OCI-LY7 (cell line): ENCODE results near the gene ROPN1L. TPM values are rescaled to one million over a fixed set of nuclear protein-coding genes. Genes with fewer than 3 reads are reported as not detected.

Experiments
- BruUV-seq: library from RNA; stranded (reverse); fragments of 400-500 nt; replicated peaks from 2 replicates; lab custom pipeline; 2021; lab: Mats Ljungman, UMichigan
- CTCF ChIA-PET: fragments of 300-600 bp; sonication (Branson Sonifier 250); formaldehyde crosslinking; loops from one replicate; lab custom pipeline; 2022; ENCODE audit warnings: antibody characterized with exemption; ENCODE audit not compliant: unreplicated experiment; lab: Charles Lee
- POLR2A ChIA-PET: fragments of 300-600 bp; sonication (Branson Sonifier 250); formaldehyde crosslinking; loops from one replicate; lab custom pipeline; 2022; ENCODE audit warnings: antibody characterized with exemption; lab: Charles Lee
- DNase-seq: peaks from one replicate; pipeline ENCODE4 v3.0.0-alpha.2; 2015; ENCODE audit warnings: low spot score
- H2AFZ ChIP-seq: fragments of 200-600 bp; sonication (generic), shearing (Covaris generic); 2 replicates; pipeline ENCODE4 v1.6.1; 2014; ENCODE audit warnings: mild to moderate bottlenecking, antibody characterized with exemption, low read length, moderate library complexity
- H3K27ac ChIP-seq: fragments of 200-600 bp; sonication (generic); 2 replicates; pipeline ENCODE4 v1.5.1; 2014; ENCODE audit warnings: mixed run types, low read depth, mild to moderate bottlenecking, moderate library complexity, low read length, inconsistent platforms; ENCODE audit not compliant: poor library complexity, severe bottlenecking
- H3K36me3 ChIP-seq: fragments of 200-600 bp; sonication (generic); 2 replicates; pipeline ENCODE4 v1.6.1; 2014; ENCODE audit warnings: mild to moderate bottlenecking, antibody characterized with exemption, low read length, moderate library complexity, mixed read lengths; ENCODE audit not compliant: insufficient read depth
- H3K4me1 ChIP-seq: fragments of 200-600 bp; sonication (generic); 2 replicates; pipeline ENCODE4 v1.5.1; 2014; ENCODE audit warnings: mild to moderate bottlenecking, low read length; ENCODE audit not compliant: insufficient read depth, poor library complexity, severe bottlenecking
- H3K4me2 ChIP-seq: fragments of 200-600 bp; sonication (generic); 2 replicates; pipeline ENCODE4 v1.6.1; 2014; ENCODE audit warnings: mild to moderate bottlenecking, low read length
- H3K4me3 ChIP-seq: fragments of 200-600 bp; sonication (generic); 2 replicates; pipeline ENCODE4 v1.5.1; 2014; ENCODE audit warnings: mild to moderate bottlenecking, low read depth, low read length; ENCODE audit not compliant: poor library complexity, severe bottlenecking
- H3K79me2 ChIP-seq: fragments of 200-600 bp; sonication (generic); 2 replicates; pipeline ENCODE4 v1.6.1; 2016; ENCODE audit warnings: low read depth, mild to moderate bottlenecking, low read length, moderate library complexity, mixed read lengths; ENCODE audit not compliant: insufficient read depth
- H3K9me2 ChIP-seq: fragments of 200-600 bp; sonication (generic); 2 replicates; pipeline ENCODE4 v1.6.1; 2016; ENCODE audit warnings: mild to moderate bottlenecking, low read length, mixed read lengths; ENCODE audit not compliant: insufficient read depth
- H3K9me3 ChIP-seq: fragments of 200-600 bp; sonication (generic); 2 replicates; pipeline ENCODE4 v1.6.1; 2014; ENCODE audit warnings: mild to moderate bottlenecking, mixed run types, low read length, mixed read lengths
- H4K20me1 ChIP-seq: fragments of 200-600 bp; sonication (generic); 2 replicates; pipeline ENCODE4 v1.6.1; 2014; ENCODE audit warnings: mild to moderate bottlenecking, antibody characterized with exemption, low read length, moderate library complexity, mixed read lengths; ENCODE audit not compliant: insufficient read depth
- CTCF ChIP-seq: fragments of 200-600 bp; sonication (generic); conservative IDR thresholded peaks from 2 replicates; pipeline ENCODE4 v1.5.1; 2014; ENCODE audit warnings: mild to moderate bottlenecking, antibody characterized with exemption, low read length, moderate library complexity, mixed read lengths
- EZH2phosphoT487 ChIP-seq: fragments of 200-600 bp; sonication (generic); IDR thresholded peaks from 2 replicates; pipeline ENCODE4 v1.6.1; 2018; ENCODE audit warnings: low read depth, borderline replicate concordance, mild to moderate bottlenecking, mixed run types, antibody characterized with exemption, low read length, moderate library complexity, mixed read lengths
- intact Hi-C: fragments of 100-400 bp; cut with micrococcal nuclease; formaldehyde crosslinking; loops from one replicate; pipeline ENCODE4 v1.10.0; 2022; ENCODE audit not compliant: unreplicated experiment
- total RNA-seq, 2 experiments: library from RNA; depleted of rRNA in 1 of 2; stranded (reverse); fragments of >200 nt in 1 of 2; shearing (Covaris generic) in 1 of 2; gene quantifications; 2 replicates each; pipeline ENCODE4 v1.2.3, GENCODE V29; 2014 to 2022

Gene ROPN1L
- total RNA-seq, 2 experiments from 2014 or later = 0.35 to 0.36 TPM

- intact Hi-C loops = loop anchor here (5.0 kb wide), 1 partner anchor 164 kb away; no protein-coding TSS in a partner anchor
- H2AFZ ChIP-seq = no peak overlapping the region
- H3K4me3 ChIP-seq = no peak overlapping the region
- no peak for DNase-seq
- BruUV-seq = no TSS peak
- H3K4me1 ChIP-seq = peaks cover 10% of the 10 kb centered on the region
- H3K36me3 ChIP-seq = no peaks in the 10 kb centered on the region
- H3K79me2 ChIP-seq = no peaks in the 10 kb centered on the region
- ChIA-PET CTCF (interaction anchor here (1.2 kb wide), 1 partner anchor 181 kb away, joined by 3 read pairs; no protein-coding TSS in a partner anchor), POLR2A (interaction anchor here (0.6 kb wide), 1 partner anchor 154 kb away, joined by 4 read pairs; no protein-coding TSS in a partner anchor)
- TF ChIP-seq EZH2phosphoT487 (no peak), CTCF (no peak)
- H3K27ac ChIP-seq = no peak overlapping the region
- H3K9me3 ChIP-seq = no peaks in the 10 kb centered on the region
- H4K20me1 ChIP-seq = no peaks in the 10 kb centered on the region
- no peak overlapping the region for H3K4me2 ChIP-seq
- H3K9me2 ChIP-seq = no peaks in the 10 kb centered on the region
Observed at GRCh38 chr5:10446490-10446889, 4.8 kb downstream of the ROPN1L start.

- BruUV-seq = no TSS peak
- no peak for TF ChIP-seq CTCF
- TF ChIP-seq EZH2phosphoT487 = no peak
- Histone ChIP-seq H3K27ac (no peak overlapping the region), H2AFZ (no peak overlapping the region), H3K4me2 (no peak overlapping the region), H3K4me3 (no peak overlapping the region), H3K36me3 (no peaks in the 10 kb centered on the region), H3K4me1 (peaks cover 10% of the 10 kb centered on the region), H4K20me1 (no peaks in the 10 kb centered on the region), H3K9me2 (no peaks in the 10 kb centered on the region), H3K79me2 (no peaks in the 10 kb centered on the region), H3K9me3 (no peaks in the 10 kb centered on the region)
- CTCF ChIA-PET = interaction anchor here (1.2 kb wide), 1 partner anchor 181 kb away, joined by 3 read pairs; no protein-coding TSS in a partner anchor
- intact Hi-C loops = loop anchor here (5.0 kb wide), 1 partner anchor 165 kb away; no protein-coding TSS in a partner anchor
- POLR2A ChIA-PET = no interaction called here
- no peak for DNase-seq
Observed at GRCh38 chr5:10447041-10447440, 5.4 kb downstream of the ROPN1L start.

- H3K36me3 ChIP-seq = no peaks in the 10 kb centered on the region
- no peak for TF ChIP-seq CTCF
- no peak for TF ChIP-seq EZH2phosphoT487
- POLR2A ChIA-PET = interaction anchor here (1.2 kb wide), 1 partner anchor 179 kb away, joined by 4 read pairs; no protein-coding TSS in a partner anchor
- H3K9me3 ChIP-seq = no peaks in the 10 kb centered on the region
- no peaks in the 10 kb centered on the region for H3K79me2 ChIP-seq
- H3K9me2 ChIP-seq = no peaks in the 10 kb centered on the region
- H3K4me2 ChIP-seq = no peak overlapping the region
- no peak overlapping the region for H2AFZ ChIP-seq
- no peak overlapping the region for H3K27ac ChIP-seq
- peaks cover 15% of the 10 kb centered on the region for H3K4me1 ChIP-seq
- no TSS peak for BruUV-seq
- DNase-seq = no peak
- no peak overlapping the region for H3K4me3 ChIP-seq
- no peaks in the 10 kb centered on the region for H4K20me1 ChIP-seq
- CTCF ChIA-PET = no interaction called here
- intact Hi-C loops = loop anchor here (5.0 kb wide), 1 partner anchor 167 kb away; no protein-coding TSS in a partner anchor
Observed at GRCh38 chr5:10448754-10449360, 7.2 kb downstream of the ROPN1L start.
